Suprapubic skin (tissue), 4 donors: ENCODE data around the gene CEP76. TPM values are rescaled to one million over a fixed set of nuclear protein-coding genes. Genes with fewer than 3 reads are reported as not detected.

ENCODE experiments used
- DNase-seq, 2 donors: peaks; one replicate each; pipeline ENCODE4 v3.0.0-alpha.2; 2019; ENCODE audit warnings: low spot score in 2 of 2
- H3K27ac ChIP-seq: fragments of 200-600 bp; sonication (generic); one replicate; pipeline ENCODE4 v1.5.1; 2019
- H3K27me3 ChIP-seq: fragments of 200-600 bp; sonication (generic); one replicate; pipeline ENCODE4 v1.5.1; 2019
- H3K36me3 ChIP-seq: fragments of 200-600 bp; sonication (generic); one replicate; pipeline ENCODE4 v1.5.1; 2019
- H3K4me1 ChIP-seq: fragments of 200-600 bp; sonication (generic); one replicate; pipeline ENCODE4 v1.5.1; 2019
- H3K4me3 ChIP-seq: fragments of 200-600 bp; sonication (generic); one replicate; pipeline ENCODE4 v1.5.1; 2019; ENCODE audit warnings: mild to moderate bottlenecking
- H3K9me3 ChIP-seq: fragments of 200-600 bp; sonication (generic); one replicate; pipeline ENCODE4 v1.5.1; 2019
- CTCF ChIP-seq, 2 donors: fragments of 200-600 bp in 1 of 2; fragments of 450-650 bp in 1 of 2; sonication (generic) in 1 of 2; IDR thresholded peaks; one replicate each; pipeline ENCODE4 v1.5.1; 2016 to 2019; ENCODE audit warnings: antibody characterized with exemption in 2 of 2, mild to moderate bottlenecking in 1 of 2, moderate library complexity in 1 of 2
- EP300 ChIP-seq: sonication (generic); formaldehyde crosslinking; IDR thresholded peaks from one replicate; pipeline ENCODE4 v1.6.1; 2017; ENCODE audit warnings: antibody characterized with exemption
- POLR2A ChIP-seq, 2 donors: fragments of 450-650 bp; IDR thresholded peaks; one replicate each; pipeline ENCODE4 v1.6.1; 2017; ENCODE audit warnings: antibody characterized with exemption in 2 of 2, mild to moderate bottlenecking in 2 of 2, moderate library complexity in 2 of 2
- POLR2AphosphoS5 ChIP-seq, 3 donors: sonication (generic); formaldehyde crosslinking; IDR thresholded peaks; one replicate each; pipeline ENCODE4 v1.6.1; 2017; ENCODE audit warnings: antibody characterized with exemption in 3 of 3
- WGBS: methylation state at CpG from one replicate; pipeline ENCODE4 v1.1.5; 2018; 5-methylcytosine and 5-hydroxymethylcytosine counted together
- total RNA-seq, 4 donors: library from RNA; depleted of rRNA; stranded (reverse); fragments of >200 nt; gene quantifications; one replicate each; pipeline ENCODE4 v1.1.0, GENCODE V29; 2016

CEP76 gene
- total RNA-seq, 4 donors from 2014 or later: 6.5 to 14.8 (median 11.3) TPM

GRCh38 chr18:12744103-12744502, 41.6 kb upstream of the CEP76 start:
- Histone ChIP-seq H3K4me1 (no peaks in the 10 kb centered on the region), H3K36me3 (no peaks in the 10 kb centered on the region), H3K9me3 (no peaks in the 10 kb centered on the region), H3K27ac (no peak overlapping the region), H3K4me3 (no peak overlapping the region), H3K27me3 (no peaks in the 10 kb centered on the region)
- TF ChIP-seq CTCF (IDR thresholded peaks at IDR 0.05) (peak in 1 of 2 donors; percentile 40), POLR2AphosphoS5 (IDR thresholded peaks at IDR 0.05) (no peak), EP300 (no peak), POLR2A (IDR thresholded peaks at IDR 0.05) (no peak)
- DNase-seq: no peak
- 0% methylated on average over 2 of the region's 2 CpGs for WGBS

- Histone ChIP-seq H3K27me3 (no peaks in the 10 kb centered on the region), H3K4me3 (no peak overlapping the region), H3K4me1 (no peaks in the 10 kb centered on the region), H3K36me3 (no peaks in the 10 kb centered on the region), H3K9me3 (no peaks in the 10 kb centered on the region), H3K27ac (no peak overlapping the region)
- DNase-seq: no peak
- WGBS: 74% methylated on average over 5 of the region's 5 CpGs
- TF ChIP-seq POLR2AphosphoS5 (IDR thresholded peaks at IDR 0.05): no peak
- TF ChIP-seq POLR2A (IDR thresholded peaks at IDR 0.05): no peak
- TF ChIP-seq CTCF (IDR thresholded peaks at IDR 0.05): no peak
- TF ChIP-seq EP300: no peak
Observed at GRCh38 chr18:12742453-12742852, 39.9 kb upstream of the CEP76 start.

- no peak overlapping the region for H3K4me3 ChIP-seq
- H3K4me1 ChIP-seq: no peaks in the 10 kb centered on the region
- no peaks in the 10 kb centered on the region for H3K36me3 ChIP-seq
- H3K9me3 ChIP-seq: no peaks in the 10 kb centered on the region
- no peak for DNase-seq
- H3K27me3 ChIP-seq: no peaks in the 10 kb centered on the region
- no peak overlapping the region for H3K27ac ChIP-seq
- TF ChIP-seq CTCF (IDR thresholded peaks at IDR 0.05) (no peak), POLR2A (IDR thresholded peaks at IDR 0.05) (no peak), POLR2AphosphoS5 (IDR thresholded peaks at IDR 0.05) (no peak), EP300 (no peak)
- 41% methylated on average over 6 of the region's 6 CpGs for WGBS
Observed at GRCh38 chr18:12741351-12741750, 38.8 kb upstream of the CEP76 start.

- Histone ChIP-seq H3K36me3 (no peaks in the 10 kb centered on the region), H3K27me3 (no peaks in the 10 kb centered on the region), H3K4me3 (no peak overlapping the region), H3K9me3 (no peaks in the 10 kb centered on the region), H3K4me1 (no peaks in the 10 kb centered on the region), H3K27ac (no peak overlapping the region)
- WGBS: 92% methylated on average over 19 of the region's 19 CpGs
- TF ChIP-seq POLR2AphosphoS5 (IDR thresholded peaks at IDR 0.05) (no peak), CTCF (IDR thresholded peaks at IDR 0.05) (no peak), POLR2A (IDR thresholded peaks at IDR 0.05) (no peak), EP300 (no peak)
- no peak for DNase-seq
Observed at GRCh38 chr18:12737243-12737902, 34.9 kb upstream of the CEP76 start.

- Histone ChIP-seq H3K27me3 (no peaks in the 10 kb centered on the region), H3K36me3 (peaks cover 43% of the 10 kb centered on the region), H3K9me3 (no peaks in the 10 kb centered on the region), H3K4me3 (no peak overlapping the region), H3K4me1 (no peaks in the 10 kb centered on the region), H3K27ac (no peak overlapping the region)
- WGBS: 65% methylated on average over 14 of the region's 14 CpGs
- DNase-seq: no peak
- TF ChIP-seq EP300 (no peak), POLR2AphosphoS5 (IDR thresholded peaks at IDR 0.05) (no peak), POLR2A (IDR thresholded peaks at IDR 0.05) (no peak), CTCF (IDR thresholded peaks at IDR 0.05) (peak; percentile 80 to 84)
Observed at GRCh38 chr18:12726774-12727550, 24.4 kb upstream of the CEP76 start.
